AG04450 (cell line): ENCODE results near the gene KCNH1. TPM values are rescaled to one million over a fixed set of nuclear protein-coding genes. Genes with fewer than 3 reads are reported as not detected.

Experiments used
- CTCF ChIA-PET: fragments of 300-600, 350-600 bp; formaldehyde crosslinking; extraction: SDS; loops from one replicate; lab custom pipeline; 2022; ENCODE audit warnings: antibody characterized with exemption, inconsistent platforms; lab: Charles Lee
- POLR2A ChIA-PET: fragments of 350-600 bp; formaldehyde crosslinking; extraction: SDS; loops from one replicate; lab custom pipeline; 2021; ENCODE audit warnings: antibody characterized with exemption, inconsistent platforms; lab: Yijun Ruan, JAX
- DNase-seq: peaks from one replicate; pipeline ENCODE4 v3.0.0-alpha.2; 2011; ENCODE audit warnings: low read depth, low spot score
- H3K27ac ChIP-seq: one replicate; pipeline ENCODE4 v1.5.1; 2012; ENCODE audit warnings: low read depth, low read length, control low read depth
- H3K27me3 ChIP-seq: one replicate; pipeline ENCODE4 v1.6.0; 2012; ENCODE audit warnings: low read length; ENCODE audit not compliant: control insufficient read depth, insufficient read depth
- H3K4me3 ChIP-seq: 2 replicates; pipeline ENCODE4 v1.5.1; 2011; ENCODE audit warnings: mild to moderate bottlenecking, low read depth, low read length, control low read depth
- H3K9me3 ChIP-seq: 2 replicates; pipeline ENCODE4 v1.5.1; 2012; ENCODE audit warnings: low read length; ENCODE audit not compliant: control insufficient read depth, insufficient read depth
- CTCF ChIP-seq: IDR thresholded peaks from 2 replicates; pipeline ENCODE4 v1.5.1; 2011; ENCODE audit warnings: low read depth, low read length, control low read depth, inconsistent platforms
- polyA plus RNA-seq: library from polyadenylated mRNA; depleted of rRNA; stranded (reverse); fragments of >200 nt; gene quantifications from 2 replicates; pipeline ENCODE4 v1.2.3, GENCODE V29; 2011

The KCNH1 gene
- polyA plus RNA-seq, 1 experiment, result 0.31 TPM

- Histone ChIP-seq H3K9me3 (no peaks in the 10 kb centered on the region), H3K4me3 (no peak overlapping the region), H3K27ac (no peak overlapping the region), H3K27me3 (no peaks in the 10 kb centered on the region)
- ChIA-PET CTCF (no interaction called here), POLR2A (no interaction called here)
- TF ChIP-seq CTCF, result no peak
- DNase-seq, result no peak
These were observed 99.9 kb downstream of the KCNH1 start for GRCh38 chr1:211033921-211034525.

GRCh38 chr1:211024901-211025300 lies 109.0 kb downstream of the KCNH1 start:
- CTCF ChIA-PET, result no interaction called here
- no peak overlapping the region for H3K4me3 ChIP-seq
- TF ChIP-seq CTCF, result no peak
- no peak for DNase-seq
- POLR2A ChIA-PET, result interaction anchor here (0.5 kb wide), 1 partner anchor 182 kb away, joined by 4 read pairs; no protein-coding TSS in a partner anchor
- H3K9me3 ChIP-seq, result no peaks in the 10 kb centered on the region
- H3K27ac ChIP-seq, result no peak overlapping the region
- no peaks in the 10 kb centered on the region for H3K27me3 ChIP-seq

DNA sequence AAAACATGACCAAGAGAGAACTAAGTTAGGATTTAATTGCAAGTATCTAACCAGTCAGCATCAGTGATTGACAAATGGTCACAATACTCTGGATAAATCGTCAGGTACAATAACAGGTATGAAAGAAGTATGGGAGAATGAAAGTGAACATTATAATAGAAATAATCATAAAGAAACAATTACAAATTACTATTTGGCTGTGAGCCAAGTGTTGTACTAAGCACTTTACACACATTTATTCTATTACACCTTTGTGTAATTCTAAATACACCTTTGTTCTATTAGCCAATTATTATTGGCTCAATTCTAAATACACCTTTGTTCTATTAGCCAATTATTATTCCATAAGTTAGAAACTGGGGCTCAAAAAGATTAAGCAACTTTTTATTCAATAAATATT lies 114.7 kb downstream of the KCNH1 start:
- Histone ChIP-seq H3K27ac (no peak overlapping the region), H3K9me3 (no peaks in the 10 kb centered on the region), H3K4me3 (no peak overlapping the region), H3K27me3 (no peaks in the 10 kb centered on the region)
- no peak for DNase-seq
- TF ChIP-seq CTCF, result no peak
- CTCF ChIA-PET, result no interaction called here
- POLR2A ChIA-PET, result no interaction called here

DNA sequence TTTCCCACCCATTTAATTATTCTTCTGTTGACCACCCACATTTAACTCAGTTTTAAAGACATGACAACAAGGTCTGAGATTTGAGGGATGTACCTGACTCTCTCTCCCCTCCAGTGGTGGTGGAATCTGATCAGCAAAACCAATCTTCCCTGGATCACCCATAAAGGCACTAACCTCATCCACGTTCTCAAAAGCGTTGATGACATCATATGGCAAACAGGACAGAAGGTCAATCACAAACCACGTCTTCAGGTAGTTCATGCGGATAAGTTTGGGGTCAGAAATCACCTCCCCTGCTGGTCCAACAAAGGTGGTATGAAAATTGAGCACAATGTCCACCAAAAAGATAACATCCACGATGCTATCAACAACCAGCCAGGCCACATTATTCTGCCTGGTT lies 115.3 kb downstream of the KCNH1 start:
- no peaks in the 10 kb centered on the region for H3K27me3 ChIP-seq
- DNase-seq, result no peak
- CTCF ChIA-PET, result no interaction called here
- no peak overlapping the region for H3K4me3 ChIP-seq
- H3K27ac ChIP-seq, result no peak overlapping the region
- no peak for TF ChIP-seq CTCF
- POLR2A ChIA-PET, result no interaction called here
- H3K9me3 ChIP-seq, result no peaks in the 10 kb centered on the region

DNA sequence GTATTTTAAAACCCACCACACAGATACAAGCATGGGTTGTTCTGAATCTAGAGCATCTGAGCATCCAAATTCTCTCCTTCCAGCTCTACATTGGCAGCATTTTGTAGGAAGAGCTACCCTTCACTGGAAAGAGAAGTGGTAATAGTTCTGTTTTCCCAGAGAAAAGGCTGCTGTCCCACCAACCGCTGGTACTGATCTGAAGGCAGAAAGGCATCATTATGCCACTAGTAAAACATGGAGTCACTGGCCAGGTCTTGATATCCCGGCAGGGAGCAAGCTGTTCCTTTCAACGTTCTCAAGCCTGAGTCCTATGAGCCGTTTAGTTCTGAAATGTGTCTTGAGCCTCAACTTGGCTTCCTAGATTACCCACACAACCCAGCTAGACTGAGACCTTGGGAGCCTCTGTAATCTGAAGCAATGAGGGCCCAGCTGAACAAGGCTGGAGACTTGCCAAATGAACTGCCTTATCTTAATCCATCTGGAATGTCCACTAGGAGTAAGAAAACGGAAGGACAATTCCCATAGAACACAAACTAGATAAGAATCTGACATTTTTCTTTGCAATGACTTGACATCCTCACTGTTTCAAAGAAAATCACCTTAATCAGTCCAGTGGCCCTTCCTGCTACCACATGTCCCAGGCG lies 116.8 kb downstream of the KCNH1 start:
- POLR2A ChIA-PET, result no interaction called here
- CTCF ChIA-PET, result interaction anchor here (0.5 to 0.6 kb wide), 2 partner anchors 449 to 490 kb away, joined by 5 to 6 read pairs; no protein-coding TSS in a partner anchor
- Histone ChIP-seq H3K27ac (no peak overlapping the region), H3K4me3 (no peak overlapping the region), H3K27me3 (no peaks in the 10 kb centered on the region), H3K9me3 (no peaks in the 10 kb centered on the region)
- no peak for DNase-seq
- TF ChIP-seq CTCF, result no peak
